ENCODE measurements around the gene DHX40.

GRCh38 chr17:59550703-59551102 lies 14.7 kb upstream of the DHX40 start:
- no peak for TF ChIP-seq EP300 (IDR thresholded peaks at IDR 0.05; ENCODE audit: borderline replicate concordance in 1 of 2, low read depth in 1 of 2, low read length in 1 of 2)
- no peak for TF ChIP-seq CTCF (IDR thresholded peaks at IDR 0.05)

Measured in SK-N-SH (cell line).